Fibroblast of skin of left biceps (primary cell): ENCODE measurements around the gene PATJ.
A peak's percentile ranks its signal among the peaks of the same experiment; 100 is the strongest.

Experiments
- DNase-seq, 2 experiments: peaks; one replicate each; pipeline ENCODE4 v3.0.0-alpha.2; 2013; ENCODE audit warnings: low read depth in 2 of 2

The PATJ gene

GRCh38 chr1:62045574-62045973, 303.3 kb downstream of the PATJ start:
- no peak for DNase-seq

GRCh38 chr1:62046927-62047326, 304.6 kb downstream of the PATJ start:
- DNase-seq: no peak

DNA sequence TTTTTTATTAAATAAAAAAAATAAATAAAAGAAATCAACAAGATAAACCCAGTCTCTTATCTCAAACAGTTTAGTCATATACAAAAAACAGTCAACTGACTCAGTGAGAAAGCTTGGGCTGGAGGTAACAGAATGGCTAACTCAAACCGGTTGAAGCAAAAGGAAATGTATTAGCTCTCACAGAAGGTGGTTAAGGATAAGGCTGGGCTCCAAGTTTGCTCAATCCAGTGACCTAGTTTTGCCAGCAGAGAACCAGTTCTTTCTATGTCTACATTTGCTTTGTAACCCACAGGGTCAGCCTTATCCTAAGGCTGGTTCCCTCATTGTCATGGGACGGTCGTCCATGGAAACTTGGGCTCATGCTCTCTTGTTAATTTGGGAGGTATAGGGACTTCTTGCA, 307.9 kb downstream of the PATJ start:
- no peak for DNase-seq

- DNase-seq: no peak
Observed at GRCh38 chr1:62052946-62053345, 310.7 kb downstream of the PATJ start.

DNA sequence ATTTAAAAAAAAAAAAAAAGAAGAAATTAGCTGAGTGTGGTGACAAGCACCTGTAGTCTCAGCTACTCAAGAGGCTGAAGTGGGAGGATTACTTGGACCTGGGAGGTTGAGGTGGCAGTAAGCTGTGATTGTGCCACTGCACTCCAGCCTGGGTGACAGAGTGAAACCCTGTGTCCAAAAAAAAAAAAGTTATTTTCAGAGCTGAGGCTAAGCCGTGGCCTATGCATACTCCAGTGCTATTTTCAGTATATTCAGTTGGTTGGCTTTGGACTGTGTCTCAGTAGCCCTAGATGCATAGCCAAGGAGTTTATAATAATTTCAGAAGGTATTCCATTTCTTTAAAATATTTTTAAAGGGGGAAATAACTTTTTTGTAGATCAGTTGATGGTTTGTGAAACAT, 311.9 kb downstream of the PATJ start:
- DNase-seq: no peak

GRCh38 chr1:62057230-62057629, 314.9 kb downstream of the PATJ start:
- DNase-seq: no peak

- no peak for DNase-seq
Observed at GRCh38 chr1:62057641-62058290, 315.5 kb downstream of the PATJ start.

GRCh38 chr1:62058956-62059355, 316.7 kb downstream of the PATJ start:
- no peak for DNase-seq

GRCh38 chr1:62062087-62062486, 319.8 kb downstream of the PATJ start:
- no peak for DNase-seq

- DNase-seq: no peak
Observed at GRCh38 chr1:62064829-62065407, 322.6 kb downstream of the PATJ start.

GRCh38 chr1:62066713-62067112, 324.4 kb downstream of the PATJ start:
- DNase-seq: no peak

DNA sequence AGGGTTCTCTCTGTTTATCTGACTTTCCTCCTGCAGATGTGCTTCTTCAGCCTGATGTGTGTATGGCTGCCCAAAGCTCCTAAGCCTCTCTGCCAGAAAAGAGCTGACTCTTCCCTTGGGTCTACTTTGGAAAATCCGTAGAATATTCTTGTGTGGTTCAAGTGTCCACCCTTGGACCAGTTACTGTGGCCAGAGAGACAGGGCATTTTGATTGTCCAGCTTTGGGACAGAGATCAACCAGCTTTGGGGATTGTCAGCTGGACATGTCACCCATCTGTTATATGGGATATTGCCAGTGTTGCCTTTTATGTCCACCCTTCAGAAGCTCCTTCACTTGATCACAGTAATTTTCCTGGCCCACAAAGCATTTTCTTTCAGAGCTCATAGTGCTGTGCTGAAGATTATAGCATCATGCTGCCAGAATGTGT, 326.1 kb downstream of the PATJ start:
- DNase-seq: no peak

- DNase-seq: no peak
Observed at GRCh38 chr1:62068978-62069377, 326.7 kb downstream of the PATJ start.

DNA sequence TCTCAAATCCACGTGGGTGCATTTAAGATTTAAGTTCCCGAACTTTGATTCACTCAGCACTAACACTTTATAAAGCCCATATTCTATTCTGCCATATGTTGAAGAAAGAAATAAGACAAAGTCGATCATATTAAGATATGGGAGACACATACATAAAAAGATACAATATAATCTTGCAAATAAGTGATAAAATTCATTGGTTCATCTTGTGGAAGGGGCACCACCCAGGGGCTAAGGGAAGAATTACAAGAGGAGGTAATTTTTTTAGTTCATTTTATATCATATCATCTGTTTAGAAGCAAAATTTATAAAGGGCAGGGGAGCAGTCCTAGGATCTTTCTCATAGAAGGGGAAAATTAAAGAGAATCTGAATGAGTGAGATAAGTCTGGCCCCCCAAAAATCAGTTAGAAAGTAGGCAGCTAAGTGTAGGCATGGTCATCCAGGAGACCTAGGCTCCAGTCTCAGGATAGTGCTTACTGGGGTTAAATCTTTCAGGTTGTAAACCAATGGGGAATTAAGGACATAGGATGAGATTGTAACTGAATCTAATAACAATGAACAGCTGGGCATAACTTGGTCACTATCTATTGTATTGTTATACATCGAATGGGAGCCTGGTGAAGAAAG, 328.2 kb downstream of the PATJ start:
- DNase-seq: no peak

GRCh38 chr1:62071695-62072094, 329.4 kb downstream of the PATJ start:
- no peak for DNase-seq

GRCh38 chr1:62076286-62076685, 334.0 kb downstream of the PATJ start:
- DNase-seq: peak; percentile 25 to 59

- DNase-seq: no peak
Observed at GRCh38 chr1:62077821-62078220, 335.5 kb downstream of the PATJ start.

GRCh38 chr1:62082456-62083363, 340.4 kb downstream of the PATJ start:
- DNase-seq: peak in 1 of 2 experiments; percentile 10

DNA sequence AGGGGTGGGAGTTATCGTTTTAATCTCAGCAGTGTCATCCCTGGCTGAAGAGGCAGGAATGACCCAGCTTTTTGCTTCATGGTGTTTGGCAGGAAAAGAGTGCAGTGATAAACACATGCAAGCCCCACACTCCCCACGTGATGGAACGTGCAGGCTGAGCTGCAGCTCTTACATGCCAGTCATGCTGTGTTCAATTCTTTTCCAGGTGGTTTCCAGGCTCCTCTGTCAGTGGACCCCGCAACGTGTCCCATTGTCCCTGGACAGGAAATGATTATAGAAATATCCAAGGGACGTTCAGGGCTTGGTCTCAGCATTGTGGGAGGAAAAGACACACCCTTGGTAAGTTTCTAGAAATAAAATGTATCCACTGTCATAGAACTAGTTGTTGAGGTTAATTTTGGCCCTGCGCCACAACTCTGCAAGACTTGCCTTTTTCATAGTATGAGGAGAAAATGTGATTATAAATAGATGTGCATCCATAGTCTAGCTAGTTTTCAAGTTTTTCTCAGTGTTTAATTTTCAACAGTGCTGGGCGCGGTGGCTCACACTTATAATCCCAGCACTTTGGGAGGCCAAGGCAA, 342.1 kb downstream of the PATJ start:
- DNase-seq: peak in 1 of 2 experiments; percentile 6

DNA sequence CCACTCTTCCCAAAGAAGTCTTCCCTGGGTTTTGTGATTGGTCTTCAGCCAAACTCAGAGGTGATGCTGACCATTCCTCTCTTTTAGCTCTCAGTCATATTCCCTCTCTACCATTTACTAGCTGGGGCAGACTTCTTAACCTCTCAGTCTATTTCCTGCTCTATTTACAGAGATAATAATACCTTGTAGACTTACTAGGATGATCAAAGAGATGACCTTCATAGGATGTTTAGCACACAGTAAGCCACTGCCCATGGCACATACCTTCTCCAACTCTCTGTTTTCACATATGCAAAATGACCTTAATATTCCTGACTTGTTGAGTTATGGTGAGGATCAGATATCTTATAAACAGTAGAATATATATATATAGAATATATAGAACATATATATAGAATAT, 346.2 kb downstream of the PATJ start:
- DNase-seq: no peak

- no peak for DNase-seq
Observed at GRCh38 chr1:62089570-62089969, 347.3 kb downstream of the PATJ start.

GRCh38 chr1:62090016-62090415, 347.7 kb downstream of the PATJ start:
- DNase-seq: no peak
